Measurements from ENCODE around the gene EFNB2. TPM values are rescaled to one million over a fixed set of nuclear protein-coding genes. Genes with fewer than 3 reads are reported as not detected.

EFNB2 gene
- total RNA-seq, 1 experiment from 2014 or later, result 15.9 TPM

DNA sequence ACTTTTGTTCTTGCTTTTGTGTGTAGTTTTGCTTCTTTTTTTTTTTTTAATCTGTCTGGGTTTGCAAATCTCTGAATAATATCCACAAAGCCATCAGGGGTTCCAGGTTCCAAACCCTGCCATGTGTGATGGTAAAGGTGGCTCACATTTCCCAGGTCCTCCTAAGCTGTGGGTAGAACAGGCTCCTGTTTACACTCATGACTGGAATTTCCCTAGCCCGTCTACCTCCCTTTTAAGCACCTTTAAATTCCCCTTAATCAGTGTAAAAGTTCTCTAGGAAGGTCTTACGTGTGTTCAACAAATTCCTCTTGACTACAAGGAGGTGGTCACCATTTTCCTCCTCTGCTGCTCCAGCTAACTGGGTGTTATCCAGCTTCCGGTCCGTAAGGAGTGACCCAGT, 62.8 kb downstream of the EFNB2 start:
- ATAC-seq (no peak), DNase-seq (ENCODE audit: low spot score) (no peak)
- TF ChIP-seq, protein P1, sequence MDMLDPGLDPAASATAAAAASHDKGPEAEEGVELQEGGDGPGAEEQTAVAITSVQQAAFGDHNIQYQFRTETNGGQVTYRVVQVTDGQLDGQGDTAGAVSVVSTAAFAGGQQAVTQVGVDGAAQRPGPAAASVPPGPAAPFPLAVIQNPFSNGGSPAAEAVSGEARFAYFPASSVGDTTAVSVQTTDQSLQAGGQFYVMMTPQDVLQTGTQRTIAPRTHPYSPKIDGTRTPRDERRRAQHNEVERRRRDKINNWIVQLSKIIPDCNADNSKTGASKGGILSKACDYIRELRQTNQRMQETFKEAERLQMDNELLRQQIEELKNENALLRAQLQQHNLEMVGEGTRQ (CRISPR knock-in tag; IDR thresholded peaks at IDR 0.05), result no peak
- TF ChIP-seq PRRX2 (CRISPR knock-in tag; IDR thresholded peaks at IDR 0.05) (no peak), CBFB (CRISPR knock-in tag; IDR thresholded peaks at IDR 0.05; ENCODE audit: low read depth) (no peak), NFATC4 (CRISPR knock-in tag; IDR thresholded peaks at IDR 0.05) (no peak), SMAD3 (CRISPR knock-in tag; IDR thresholded peaks at IDR 0.05; ENCODE audit: borderline replicate concordance) (no peak), SP1 (CRISPR knock-in tag; conservative IDR thresholded peaks at IDR 0.05) (no peak)
- TF ChIP-seq, protein P2, sequence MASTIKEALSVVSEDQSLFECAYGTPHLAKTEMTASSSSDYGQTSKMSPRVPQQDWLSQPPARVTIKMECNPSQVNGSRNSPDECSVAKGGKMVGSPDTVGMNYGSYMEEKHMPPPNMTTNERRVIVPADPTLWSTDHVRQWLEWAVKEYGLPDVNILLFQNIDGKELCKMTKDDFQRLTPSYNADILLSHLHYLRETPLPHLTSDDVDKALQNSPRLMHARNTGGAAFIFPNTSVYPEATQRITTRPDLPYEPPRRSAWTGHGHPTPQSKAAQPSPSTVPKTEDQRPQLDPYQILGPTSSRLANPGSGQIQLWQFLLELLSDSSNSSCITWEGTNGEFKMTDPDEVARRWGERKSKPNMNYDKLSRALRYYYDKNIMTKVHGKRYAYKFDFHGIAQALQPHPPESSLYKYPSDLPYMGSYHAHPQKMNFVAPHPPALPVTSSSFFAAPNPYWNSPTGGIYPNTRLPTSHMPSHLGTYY (CRISPR knock-in tag; IDR thresholded peaks at IDR 0.05), result no peak
- TF ChIP-seq, protein P3, sequence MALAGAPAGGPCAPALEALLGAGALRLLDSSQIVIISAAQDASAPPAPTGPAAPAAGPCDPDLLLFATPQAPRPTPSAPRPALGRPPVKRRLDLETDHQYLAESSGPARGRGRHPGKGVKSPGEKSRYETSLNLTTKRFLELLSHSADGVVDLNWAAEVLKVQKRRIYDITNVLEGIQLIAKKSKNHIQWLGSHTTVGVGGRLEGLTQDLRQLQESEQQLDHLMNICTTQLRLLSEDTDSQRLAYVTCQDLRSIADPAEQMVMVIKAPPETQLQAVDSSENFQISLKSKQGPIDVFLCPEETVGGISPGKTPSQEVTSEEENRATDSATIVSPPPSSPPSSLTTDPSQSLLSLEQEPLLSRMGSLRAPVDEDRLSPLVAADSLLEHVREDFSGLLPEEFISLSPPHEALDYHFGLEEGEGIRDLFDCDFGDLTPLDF (CRISPR knock-in tag; IDR thresholded peaks at IDR 0.05), result no peak
- no peaks in the 10 kb centered on the region for H3K9me3 Mint-ChIP-seq
- no peak overlapping the region for H3K4me3 Mint-ChIP-seq
- ChIA-PET POLR2A (no interaction called here), CTCF (interaction anchor here (1.1 to 1.5 kb wide), 2 partner anchors 33 to 62 kb away, joined by 3 read pairs; no protein-coding TSS in a partner anchor)
- H3K4me1 Mint-ChIP-seq, result peaks cover 23% of the 10 kb centered on the region
- H3K27ac Mint-ChIP-seq, result no peak overlapping the region
- H3K36me3 Mint-ChIP-seq, result no peaks in the 10 kb centered on the region
- H3K27me3 Mint-ChIP-seq (ENCODE audit: low read depth), result peaks cover 6% of the 10 kb centered on the region

DNA sequence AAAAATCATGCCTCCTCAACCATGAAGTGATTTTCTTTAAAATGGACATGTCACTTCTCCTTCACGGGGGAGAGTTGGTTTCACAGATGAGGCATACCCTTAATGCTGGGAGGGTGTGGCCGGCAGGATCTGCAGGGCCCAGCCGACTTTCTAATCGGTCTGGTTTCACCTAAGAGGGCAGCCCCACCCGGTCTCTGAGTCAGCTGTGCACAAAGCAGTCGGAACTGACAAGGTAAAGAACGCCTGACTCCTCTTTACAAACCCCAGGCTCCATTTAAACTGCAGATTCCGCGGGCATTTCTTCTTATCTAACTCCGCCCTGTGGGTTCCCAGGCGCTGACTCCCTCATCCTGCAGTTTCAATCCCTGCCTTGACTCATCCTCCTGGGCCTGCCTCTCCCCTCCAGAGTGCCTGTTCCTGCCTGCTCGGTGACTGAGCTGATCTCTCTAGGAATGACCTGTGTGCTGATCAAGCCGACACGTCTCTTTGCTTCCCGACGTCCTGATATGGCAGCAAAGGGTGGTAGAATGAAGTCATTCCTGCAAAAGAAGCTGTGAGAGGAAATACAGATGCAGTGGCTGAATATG, 63.4 kb downstream of the EFNB2 start:
- ChIA-PET CTCF (interaction anchor here (1.1 to 1.5 kb wide), 2 partner anchors 32 to 62 kb away, joined by 3 read pairs; no protein-coding TSS in a partner anchor), POLR2A (no interaction called here)
- Mint-ChIP-seq H3K27ac (peak overlapping the region; percentile 44), H3K4me3 (peak overlapping the region; percentile 7; the same call in 1 of the 2 replicates), H3K4me1 (peaks cover 25% of the 10 kb centered on the region), H3K9me3 (no peaks in the 10 kb centered on the region), H3K36me3 (no peaks in the 10 kb centered on the region), H3K27me3 (ENCODE audit: low read depth) (peaks cover 6% of the 10 kb centered on the region)
- peak; percentile 41 for DNase-seq (ENCODE audit: low spot score)
- ATAC-seq, result peak; percentile 95
- no peak for TF ChIP-seq KAT7 (CRISPR knock-in tag; IDR thresholded peaks at IDR 0.05; ENCODE audit: borderline replicate concordance)
- TF ChIP-seq, protein P3 (CRISPR knock-in tag; IDR thresholded peaks at IDR 0.05), result no peak
- TF ChIP-seq, protein P4, sequence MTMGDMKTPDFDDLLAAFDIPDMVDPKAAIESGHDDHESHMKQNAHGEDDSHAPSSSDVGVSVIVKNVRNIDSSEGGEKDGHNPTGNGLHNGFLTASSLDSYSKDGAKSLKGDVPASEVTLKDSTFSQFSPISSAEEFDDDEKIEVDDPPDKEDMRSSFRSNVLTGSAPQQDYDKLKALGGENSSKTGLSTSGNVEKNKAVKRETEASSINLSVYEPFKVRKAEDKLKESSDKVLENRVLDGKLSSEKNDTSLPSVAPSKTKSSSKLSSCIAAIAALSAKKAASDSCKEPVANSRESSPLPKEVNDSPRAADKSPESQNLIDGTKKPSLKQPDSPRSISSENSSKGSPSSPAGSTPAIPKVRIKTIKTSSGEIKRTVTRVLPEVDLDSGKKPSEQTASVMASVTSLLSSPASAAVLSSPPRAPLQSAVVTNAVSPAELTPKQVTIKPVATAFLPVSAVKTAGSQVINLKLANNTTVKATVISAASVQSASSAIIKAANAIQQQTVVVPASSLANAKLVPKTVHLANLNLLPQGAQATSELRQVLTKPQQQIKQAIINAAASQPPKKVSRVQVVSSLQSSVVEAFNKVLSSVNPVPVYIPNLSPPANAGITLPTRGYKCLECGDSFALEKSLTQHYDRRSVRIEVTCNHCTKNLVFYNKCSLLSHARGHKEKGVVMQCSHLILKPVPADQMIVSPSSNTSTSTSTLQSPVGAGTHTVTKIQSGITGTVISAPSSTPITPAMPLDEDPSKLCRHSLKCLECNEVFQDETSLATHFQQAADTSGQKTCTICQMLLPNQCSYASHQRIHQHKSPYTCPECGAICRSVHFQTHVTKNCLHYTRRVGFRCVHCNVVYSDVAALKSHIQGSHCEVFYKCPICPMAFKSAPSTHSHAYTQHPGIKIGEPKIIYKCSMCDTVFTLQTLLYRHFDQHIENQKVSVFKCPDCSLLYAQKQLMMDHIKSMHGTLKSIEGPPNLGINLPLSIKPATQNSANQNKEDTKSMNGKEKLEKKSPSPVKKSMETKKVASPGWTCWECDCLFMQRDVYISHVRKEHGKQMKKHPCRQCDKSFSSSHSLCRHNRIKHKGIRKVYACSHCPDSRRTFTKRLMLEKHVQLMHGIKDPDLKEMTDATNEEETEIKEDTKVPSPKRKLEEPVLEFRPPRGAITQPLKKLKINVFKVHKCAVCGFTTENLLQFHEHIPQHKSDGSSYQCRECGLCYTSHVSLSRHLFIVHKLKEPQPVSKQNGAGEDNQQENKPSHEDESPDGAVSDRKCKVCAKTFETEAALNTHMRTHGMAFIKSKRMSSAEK (CRISPR knock-in tag; IDR thresholded peaks at IDR 0.05; ENCODE audit: borderline replicate concordance), result no peak
- TF ChIP-seq ATF1 (CRISPR knock-in tag; IDR thresholded peaks at IDR 0.05), result no peak
- TF ChIP-seq, protein P5, sequence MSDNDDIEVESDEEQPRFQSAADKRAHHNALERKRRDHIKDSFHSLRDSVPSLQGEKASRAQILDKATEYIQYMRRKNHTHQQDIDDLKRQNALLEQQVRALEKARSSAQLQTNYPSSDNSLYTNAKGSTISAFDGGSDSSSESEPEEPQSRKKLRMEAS (CRISPR knock-in tag; IDR thresholded peaks at IDR 0.05), result no peak

Data from WTC11 (cell line).